Hepatocyte (in vitro differentiated cells): ENCODE data around the gene ZNF682. TPM values are rescaled to one million over a fixed set of nuclear protein-coding genes. Genes with fewer than 3 reads are reported as not detected.
A peak's percentile ranks its signal among the peaks of the same experiment; 100 is the strongest.

Source experiments
- DNase-seq: peaks from one replicate; pipeline ENCODE4 v3.0.0-alpha.2; 2016; ENCODE audit warnings: low spot score
- H2AFZ ChIP-seq: fragments of 200-600 bp; sonication (generic); 2 replicates; pipeline ENCODE4 v1.6.0; 2016; ENCODE audit warnings: antibody characterized with exemption, mild to moderate bottlenecking
- H3K27ac ChIP-seq: fragments of 200-600 bp; sonication (generic); 2 replicates; pipeline ENCODE4 v1.5.1; 2016; ENCODE audit warnings: mild to moderate bottlenecking
- H3K27me3 ChIP-seq: fragments of 200-600 bp; sonication (generic); 2 replicates; pipeline ENCODE4 v1.6.1; 2016
- H3K36me3 ChIP-seq: fragments of 200-600 bp; sonication (generic); replicated peaks from 2 replicates; pipeline ENCODE4 v1.5.1; 2016; ENCODE audit warnings: low read depth; ENCODE audit not compliant: insufficient read depth
- H3K4me1 ChIP-seq: fragments of 200-600 bp; sonication (generic); 2 replicates; pipeline ENCODE4 v1.5.1; 2016; ENCODE audit warnings: mild to moderate bottlenecking, moderate library complexity; ENCODE audit not compliant: insufficient read depth
- H3K4me2 ChIP-seq: fragments of 200-600 bp; sonication (generic); 2 replicates; pipeline ENCODE4 v1.6.0; 2016
- H3K4me3 ChIP-seq: fragments of 200-600 bp; sonication (generic); 2 replicates; pipeline ENCODE4 v1.5.1; 2016; ENCODE audit warnings: mild to moderate bottlenecking
- H3K79me2 ChIP-seq: fragments of 200-600 bp; sonication (generic); 2 replicates; pipeline ENCODE4 v1.6.0; 2017; ENCODE audit warnings: mild to moderate bottlenecking
- H3K9me2 ChIP-seq: fragments of 200-600 bp; sonication (generic); replicated peaks from 2 replicates; pipeline ENCODE4 v1.6.0; 2017; ENCODE audit warnings: mild to moderate bottlenecking; ENCODE audit not compliant: insufficient read depth
- H3K9me3 ChIP-seq: fragments of 200-600 bp; sonication (generic); 2 replicates; pipeline ENCODE4 v1.5.1; 2016; ENCODE audit warnings: low read depth, mild to moderate bottlenecking
- H4K20me1 ChIP-seq: fragments of 200-600 bp; sonication (generic); 2 replicates; pipeline ENCODE4 v1.6.0; 2016; ENCODE audit warnings: mild to moderate bottlenecking; ENCODE audit not compliant: insufficient read depth, poor library complexity, severe bottlenecking
- EZH2 ChIP-seq: fragments of 200-600 bp; sonication (generic); IDR thresholded peaks from 2 replicates; pipeline ENCODE4 v1.6.1; 2016; ENCODE audit warnings: antibody characterized with exemption, mild to moderate bottlenecking, borderline replicate concordance
- EZH2phosphoT487 ChIP-seq: fragments of 200-600 bp; sonication (generic); IDR thresholded peaks from one replicate; pipeline ENCODE4 v1.6.1; 2018; ENCODE audit warnings: antibody characterized with exemption, mild to moderate bottlenecking, low read depth, moderate library complexity; ENCODE audit not compliant: unreplicated experiment, severe bottlenecking
- whole genome bisulfite sequencing: methylation state at CpG from one replicate; pipeline ENCODE4 v1.1.6; 2016; ENCODE audit warnings: low lambda C conversion rate; ENCODE audit errors: missing lambda C conversion rate; 5-methylcytosine and 5-hydroxymethylcytosine counted together
- polyA plus RNA-seq: library from polyadenylated mRNA; unstranded; fragments of >200 nt; fragmentation: Nextera tagmentation; extraction: Ambion mirVana; gene quantifications from 2 replicates; pipeline ENCODE4 v1.2.1, GENCODE V29; 2016
- total RNA-seq: library from RNA; depleted of rRNA; stranded (reverse); fragments of >200 nt; gene quantifications from 2 replicates; pipeline ENCODE4 v1.2.3, GENCODE V29; 2014
- TF ChIP-seq, protein P1 (sequence below): fragments of 200-600 bp; sonication (generic); IDR thresholded peaks from 2 replicates; pipeline ENCODE4 v1.5.1; 2016; ENCODE audit warnings: antibody characterized with exemption, mild to moderate bottlenecking; ENCODE audit not compliant: poor library complexity

The ZNF682 gene
- total and polyA plus RNA-seq, 2 experiments from 2014 or later: 5.9 to 14.4 TPM

DNA sequence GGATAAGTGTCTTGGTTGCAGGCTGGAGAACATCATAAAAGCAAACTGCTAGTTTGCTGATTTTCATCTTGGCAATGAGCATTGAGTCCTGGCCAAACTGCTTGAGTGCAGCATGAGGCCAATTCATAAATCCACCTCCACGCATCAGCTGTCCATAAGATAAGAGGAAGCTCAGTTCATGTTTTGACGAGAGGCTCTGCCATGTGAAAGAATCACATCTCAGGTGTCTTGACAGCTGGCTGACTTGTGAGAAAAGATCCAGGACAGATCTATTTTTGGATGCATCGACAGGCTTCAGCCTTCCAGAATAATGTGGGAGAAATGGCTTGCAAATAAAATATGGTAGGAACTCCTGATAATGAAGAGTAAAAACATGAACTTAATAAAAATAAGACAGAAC is 5.4 kb upstream of the ZNF682 start:
- 49% methylated on average over 3 of the region's 3 CpGs for WGBS
- DNase-seq: no peak
- Histone ChIP-seq H4K20me1 (no peaks in the 10 kb centered on the region), H3K4me1 (no peaks in the 10 kb centered on the region), H2AFZ (no peak overlapping the region), H3K9me3 (no peaks in the 10 kb centered on the region), H3K79me2 (no peaks in the 10 kb centered on the region), H3K27me3 (no peaks in the 10 kb centered on the region), H3K9me2 (no peaks in the 10 kb centered on the region), H3K4me2 (no peak overlapping the region), H3K27ac (no peak overlapping the region), H3K4me3 (no peak overlapping the region), H3K36me3 (no peaks in the 10 kb centered on the region)
- TF ChIP-seq EZH2phosphoT487 (no peak), EZH2 (no peak)
- TF ChIP-seq, protein P1, sequence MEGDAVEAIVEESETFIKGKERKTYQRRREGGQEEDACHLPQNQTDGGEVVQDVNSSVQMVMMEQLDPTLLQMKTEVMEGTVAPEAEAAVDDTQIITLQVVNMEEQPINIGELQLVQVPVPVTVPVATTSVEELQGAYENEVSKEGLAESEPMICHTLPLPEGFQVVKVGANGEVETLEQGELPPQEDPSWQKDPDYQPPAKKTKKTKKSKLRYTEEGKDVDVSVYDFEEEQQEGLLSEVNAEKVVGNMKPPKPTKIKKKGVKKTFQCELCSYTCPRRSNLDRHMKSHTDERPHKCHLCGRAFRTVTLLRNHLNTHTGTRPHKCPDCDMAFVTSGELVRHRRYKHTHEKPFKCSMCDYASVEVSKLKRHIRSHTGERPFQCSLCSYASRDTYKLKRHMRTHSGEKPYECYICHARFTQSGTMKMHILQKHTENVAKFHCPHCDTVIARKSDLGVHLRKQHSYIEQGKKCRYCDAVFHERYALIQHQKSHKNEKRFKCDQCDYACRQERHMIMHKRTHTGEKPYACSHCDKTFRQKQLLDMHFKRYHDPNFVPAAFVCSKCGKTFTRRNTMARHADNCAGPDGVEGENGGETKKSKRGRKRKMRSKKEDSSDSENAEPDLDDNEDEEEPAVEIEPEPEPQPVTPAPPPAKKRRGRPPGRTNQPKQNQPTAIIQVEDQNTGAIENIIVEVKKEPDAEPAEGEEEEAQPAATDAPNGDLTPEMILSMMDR: no peak

DNA sequence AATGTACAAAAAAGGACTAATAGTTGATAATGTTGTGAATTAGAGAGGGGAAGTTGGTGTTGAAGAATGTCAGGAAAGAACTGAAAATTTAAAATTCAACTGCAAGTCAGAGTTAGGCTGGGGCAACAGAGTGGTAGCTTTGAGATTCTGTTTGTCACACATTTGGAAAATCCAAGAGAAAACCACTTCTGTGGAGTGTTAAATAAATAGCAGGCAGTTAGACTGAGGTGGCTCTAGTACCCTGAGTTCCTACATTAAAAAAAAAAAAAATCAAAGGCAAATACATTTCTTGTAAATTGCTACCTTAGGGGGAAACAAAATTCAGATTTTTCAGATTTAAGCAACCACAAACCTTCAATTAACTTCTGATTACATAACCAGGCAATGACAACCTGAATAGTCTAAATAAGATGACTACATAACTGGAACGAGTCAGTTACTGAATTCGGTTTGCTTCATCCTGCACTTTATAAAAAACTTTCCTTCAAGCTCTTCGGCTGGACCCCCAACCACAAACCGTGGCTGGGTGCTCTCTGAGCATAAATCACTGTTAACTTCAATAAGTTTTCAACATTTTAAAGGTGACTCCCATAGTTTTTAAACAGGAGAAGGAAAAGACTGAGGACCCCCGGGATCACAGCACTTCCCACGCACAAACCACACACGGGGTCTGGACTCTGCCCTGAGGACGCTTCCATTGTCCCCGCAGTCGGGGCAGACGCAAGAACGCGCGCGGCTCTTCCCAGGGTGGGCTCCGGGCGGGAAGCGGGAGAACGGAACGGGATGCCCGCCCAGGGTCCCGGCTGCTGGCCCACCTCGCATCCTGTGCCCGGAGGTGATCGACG is 725 bp downstream of the ZNF682 start:
- H2AFZ ChIP-seq: peak overlapping the region; percentile 38
- 2% methylated on average over 21 of the region's 26 CpGs for WGBS
- H3K27me3 ChIP-seq: no peaks in the 10 kb centered on the region
- no peaks in the 10 kb centered on the region for H3K9me3 ChIP-seq
- TF ChIP-seq, protein P1: no peak
- no peak for TF ChIP-seq EZH2phosphoT487
- TF ChIP-seq EZH2: no peak
- H3K36me3 ChIP-seq: no peaks in the 10 kb centered on the region
- H4K20me1 ChIP-seq: no peaks in the 10 kb centered on the region
- no peak for DNase-seq
- peaks cover 6% of the 10 kb centered on the region for H3K4me1 ChIP-seq
- peak overlapping the region; percentile 78 for H3K4me2 ChIP-seq
- no peaks in the 10 kb centered on the region for H3K9me2 ChIP-seq
- H3K27ac ChIP-seq: peak overlapping the region; percentile 85
- peak overlapping the region; percentile 43 for H3K4me3 ChIP-seq
- H3K79me2 ChIP-seq: peaks cover 43% of the 10 kb centered on the region

DNA sequence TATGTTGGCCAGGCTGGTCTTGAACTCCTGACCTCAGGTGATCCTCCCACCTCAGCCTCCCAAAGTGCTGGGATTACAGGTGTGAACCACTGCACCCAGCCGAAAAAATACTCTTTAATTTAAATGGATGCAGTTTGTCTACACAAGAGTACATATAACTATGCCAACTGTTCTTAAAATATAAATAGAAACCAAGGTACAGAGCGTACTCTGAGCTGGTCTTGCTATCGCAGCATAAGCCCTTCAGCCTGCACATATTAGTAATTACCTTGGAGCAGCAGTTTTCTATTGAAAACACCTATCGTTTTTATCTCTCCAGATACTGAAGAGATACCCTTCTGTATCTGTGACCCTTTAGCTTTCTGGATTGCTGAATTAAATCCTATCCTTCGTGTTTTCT is 3.4 kb downstream of the ZNF682 start:
- Histone ChIP-seq H3K27me3 (no peaks in the 10 kb centered on the region), H3K36me3 (no peaks in the 10 kb centered on the region), H3K9me3 (no peaks in the 10 kb centered on the region), H3K79me2 (peaks cover 49% of the 10 kb centered on the region), H2AFZ (no peak overlapping the region), H3K4me1 (peaks cover 6% of the 10 kb centered on the region), H3K4me2 (no peak overlapping the region), H4K20me1 (no peaks in the 10 kb centered on the region), H3K27ac (no peak overlapping the region), H3K9me2 (no peaks in the 10 kb centered on the region), H3K4me3 (no peak overlapping the region)
- TF ChIP-seq EZH2phosphoT487 (no peak), EZH2 (no peak)
- TF ChIP-seq, protein P1: no peak
- no peak for DNase-seq
- WGBS: 94% methylated on average over 5 of the region's 5 CpGs
